HG02938 (cell line): ENCODE data around the gene OR2V2.

Experiments
- ATAC-seq: cut with Tn5 transposase; IDR thresholded peaks from one replicate; pipeline ENCODE4 v1.9.1; 2021; ENCODE audit warnings: mild to moderate bottlenecking, moderate library complexity; ENCODE audit not compliant: unreplicated experiment

OR2V2 gene

GRCh38 chr5:181205761-181206649 lies 58.6 kb downstream of the OR2V2 start:
- no peak for ATAC-seq

GRCh38 chr5:181207214-181207959 lies 60.0 kb downstream of the OR2V2 start:
- no peak for ATAC-seq

- no peak for ATAC-seq
Measured at GRCh38 chr5:181207960-181208253, 60.5 kb downstream of the OR2V2 start.
